ENCODE data around the gene ST6GALNAC3.
A peak's percentile ranks its signal among the peaks of the same experiment; 100 is the strongest.
"Not testable (repeated sequence)": the region's sequence is repeated elsewhere in the genome, so short reads cannot be mapped to it uniquely, and the experiment has no call there.

Gene ST6GALNAC3

GRCh38 chr1:76203127-76203526 is 128.6 kb downstream of the ST6GALNAC3 start:
- DNase-seq, result peak; percentile 24 to 69

GRCh38 chr1:76209238-76209637 is 134.7 kb downstream of the ST6GALNAC3 start:
- no peak for DNase-seq

- no peak for DNase-seq
Observed at GRCh38 chr1:76209648-76210047, 135.1 kb downstream of the ST6GALNAC3 start.

- DNase-seq, result no peak
Observed at GRCh38 chr1:76210160-76210559, 135.6 kb downstream of the ST6GALNAC3 start.

- no peak for DNase-seq
Observed at GRCh38 chr1:76218888-76219287, 144.3 kb downstream of the ST6GALNAC3 start.

- no peak for DNase-seq
Observed at GRCh38 chr1:76219366-76219818, 144.8 kb downstream of the ST6GALNAC3 start.

GRCh38 chr1:76224752-76225151 is 150.2 kb downstream of the ST6GALNAC3 start:
- DNase-seq, result no peak

GRCh38 chr1:76225526-76225925 is 151.0 kb downstream of the ST6GALNAC3 start:
- DNase-seq, result no peak

- no peak for DNase-seq
Observed at GRCh38 chr1:76227621-76228020, 153.1 kb downstream of the ST6GALNAC3 start.

- no peak for DNase-seq
Observed at GRCh38 chr1:76229279-76230005, 154.9 kb downstream of the ST6GALNAC3 start.

- DNase-seq, result no peak
Observed at GRCh38 chr1:76230842-76231281, 156.3 kb downstream of the ST6GALNAC3 start.

- DNase-seq, result no peak
Observed at GRCh38 chr1:76231320-76231719, 156.8 kb downstream of the ST6GALNAC3 start.

- no peak for DNase-seq
Observed at GRCh38 chr1:76232666-76233065, 158.1 kb downstream of the ST6GALNAC3 start.

GRCh38 chr1:76234061-76234460 is 159.5 kb downstream of the ST6GALNAC3 start:
- no peak for DNase-seq

GRCh38 chr1:76237211-76237610 is 162.7 kb downstream of the ST6GALNAC3 start:
- no peak for DNase-seq

- DNase-seq, result no peak
Observed at GRCh38 chr1:76238094-76238628, 163.6 kb downstream of the ST6GALNAC3 start.

GRCh38 chr1:76239470-76239918 is 164.9 kb downstream of the ST6GALNAC3 start:
- DNase-seq, result no peak

GRCh38 chr1:76240316-76240715 is 165.8 kb downstream of the ST6GALNAC3 start:
- no peak for DNase-seq

- DNase-seq, result not testable (repeated sequence)
Observed at GRCh38 chr1:76242587-76242986, 168.0 kb downstream of the ST6GALNAC3 start.

- DNase-seq, result peak; percentile 25 to 50
Observed at GRCh38 chr1:76247261-76247852, 172.8 kb downstream of the ST6GALNAC3 start.

- DNase-seq, result no peak
Observed at GRCh38 chr1:76250271-76250670, 175.7 kb downstream of the ST6GALNAC3 start.

GRCh38 chr1:76252431-76252830 is 177.9 kb downstream of the ST6GALNAC3 start:
- no peak for DNase-seq

GRCh38 chr1:76254104-76255030 is 179.8 kb downstream of the ST6GALNAC3 start:
- no peak for DNase-seq
